PC-9 (cell line): ENCODE measurements around the gene PMIS2.

Experiments
- CTCF ChIP-seq: fragments of 200-600 bp; sonication (generic); conservative IDR thresholded peaks from 2 replicates; pipeline ENCODE4 v1.6.1; 2017; ENCODE audit warnings: mixed run types, antibody characterized with exemption, mild to moderate bottlenecking, moderate library complexity
- EZH2 ChIP-seq: fragments of 200-600 bp; sonication (generic); IDR thresholded peaks from 2 replicates; pipeline ENCODE4 v1.8.0; 2017; ENCODE audit warnings: antibody characterized with exemption, low read depth

- TF ChIP-seq CTCF (no peak), EZH2 (no peak)
Observed at GRCh38 chr19:35577918-35578317, 8.1 kb upstream of the PMIS2 start.
